ENCODE results near the gene MEOX1. TPM values are rescaled to one million over a fixed set of nuclear protein-coding genes. Genes with fewer than 3 reads are reported as not detected.

The MEOX1 gene
- total RNA-seq, 1 experiment from 2014 or later, result not detected

DNA sequence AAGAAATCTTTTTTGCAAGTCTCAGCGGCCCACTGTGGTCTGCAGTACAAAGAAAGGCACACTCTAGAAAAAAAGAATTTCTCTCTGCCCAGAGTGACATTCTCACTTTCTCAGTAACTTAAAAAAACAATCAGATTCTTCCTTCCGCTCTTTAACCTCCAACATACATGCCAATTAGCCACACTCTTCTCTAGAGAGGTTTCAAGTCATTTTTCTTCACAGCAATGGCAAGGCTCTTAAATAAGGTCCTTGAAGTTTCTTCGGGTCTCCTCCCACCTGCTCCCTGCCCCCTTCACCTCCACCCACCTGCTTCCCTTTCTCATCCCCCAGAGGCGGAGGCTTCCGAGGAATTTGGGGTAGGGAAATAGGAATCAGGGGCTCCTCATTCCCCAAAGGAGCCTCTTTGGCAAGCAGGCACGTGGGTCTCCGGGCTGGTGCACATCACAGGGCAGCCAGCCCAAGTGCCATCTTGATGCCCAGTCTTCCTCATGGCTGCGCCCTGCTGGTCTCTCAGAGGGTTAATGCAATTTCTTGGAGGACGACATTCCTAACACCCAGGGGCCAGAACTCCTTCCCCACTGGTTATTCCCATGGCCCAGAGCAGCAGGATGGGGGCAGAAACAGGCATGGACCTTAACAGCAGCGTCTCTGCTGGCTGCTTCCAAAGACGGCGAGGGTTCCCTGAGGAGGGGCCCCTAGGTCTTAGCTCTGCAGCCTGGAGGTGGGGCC is 855 bp upstream of the MEOX1 start:
- Histone ChIP-seq H4K20me1 (ENCODE audit: control insufficient read depth, insufficient read depth, insufficient read length) (no peaks in the 10 kb centered on the region), H2BK12ac (ENCODE audit: insufficient read length, low read depth, low read length) (no peak overlapping the region), H3K14ac (ENCODE audit: insufficient read depth, low read length) (no peak overlapping the region), H3K79me2 (ENCODE audit: insufficient read depth, low read length) (no peaks in the 10 kb centered on the region), H3K56ac (ENCODE audit: insufficient read length, low read depth, low read length) (no peak overlapping the region), H3K23ac (ENCODE audit: insufficient read length, low read depth, low read length) (no peak overlapping the region), H3K9ac (ENCODE audit: extremely low read depth, insufficient read length, low read length) (no peak overlapping the region), H3T11ph (ENCODE audit: low read length) (no peak overlapping the region), H2BK5ac (ENCODE audit: insufficient read length, low read length) (no peak overlapping the region), H2AFZ (ENCODE audit: low read length) (no peak overlapping the region), H3K4ac (ENCODE audit: low read depth, low read length) (no peak overlapping the region), H2BK20ac (ENCODE audit: low read depth, low read length, poor library complexity, severe bottlenecking) (no peak overlapping the region), H3K18ac (ENCODE audit: insufficient read length, low read depth, low read length) (no peak overlapping the region), H4K8ac (replicated peaks; ENCODE audit: insufficient read length, low read depth, low read length) (no peak overlapping the region), H3K4me1 (ENCODE audit: insufficient read depth, low read length) (no peaks in the 10 kb centered on the region; the same call in 1 of the 2 replicates), H2BK15ac (ENCODE audit: low read depth, low read length) (no peak overlapping the region), H2BK120ac (ENCODE audit: low read depth, low read length, poor library complexity, severe bottlenecking) (no peak overlapping the region), H3K27ac (ENCODE audit: insufficient read length, low read depth, low read length) (no peak overlapping the region), H3K23me2 (ENCODE audit: insufficient read length, low read depth, low read length, poor library complexity, severe bottlenecking) (no peaks in the 10 kb centered on the region), H4K91ac (ENCODE audit: insufficient read length, low read depth, low read length) (no peak overlapping the region), H3K27me3 (ENCODE audit: insufficient read depth, low read length) (no peaks in the 10 kb centered on the region), H3K79me1 (ENCODE audit: insufficient read depth, low read depth, low read length, poor library complexity, severe bottlenecking) (no peaks in the 10 kb centered on the region), H4K5ac (ENCODE audit: insufficient read length, low read depth, low read length) (no peak overlapping the region), H3K4me2 (ENCODE audit: insufficient read depth, insufficient read length, low read length) (no peak overlapping the region), H3K9me3 (ENCODE audit: control insufficient read depth, low read depth, low read length) (no peaks in the 10 kb centered on the region), H2AK5ac (ENCODE audit: insufficient read length, low read length) (no peak overlapping the region)
- TF ChIP-seq, protein P1, sequence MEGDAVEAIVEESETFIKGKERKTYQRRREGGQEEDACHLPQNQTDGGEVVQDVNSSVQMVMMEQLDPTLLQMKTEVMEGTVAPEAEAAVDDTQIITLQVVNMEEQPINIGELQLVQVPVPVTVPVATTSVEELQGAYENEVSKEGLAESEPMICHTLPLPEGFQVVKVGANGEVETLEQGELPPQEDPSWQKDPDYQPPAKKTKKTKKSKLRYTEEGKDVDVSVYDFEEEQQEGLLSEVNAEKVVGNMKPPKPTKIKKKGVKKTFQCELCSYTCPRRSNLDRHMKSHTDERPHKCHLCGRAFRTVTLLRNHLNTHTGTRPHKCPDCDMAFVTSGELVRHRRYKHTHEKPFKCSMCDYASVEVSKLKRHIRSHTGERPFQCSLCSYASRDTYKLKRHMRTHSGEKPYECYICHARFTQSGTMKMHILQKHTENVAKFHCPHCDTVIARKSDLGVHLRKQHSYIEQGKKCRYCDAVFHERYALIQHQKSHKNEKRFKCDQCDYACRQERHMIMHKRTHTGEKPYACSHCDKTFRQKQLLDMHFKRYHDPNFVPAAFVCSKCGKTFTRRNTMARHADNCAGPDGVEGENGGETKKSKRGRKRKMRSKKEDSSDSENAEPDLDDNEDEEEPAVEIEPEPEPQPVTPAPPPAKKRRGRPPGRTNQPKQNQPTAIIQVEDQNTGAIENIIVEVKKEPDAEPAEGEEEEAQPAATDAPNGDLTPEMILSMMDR (conservative IDR thresholded peaks at IDR 0.05), result 0 out of 3 replicates have a peak, but pooled peaks have one; percentile 13
- peak overlapping the region in 1 of 3 experiments; percentile 3; a peak in 2 of 7 replicates for H3K27ac Mint-ChIP-seq
- peaks cover 4% of the 10 kb centered on the region; the same call in 1 of the 2 replicates for H3K27me3 Mint-ChIP-seq (ENCODE audit: low read depth)
- peak overlapping the region in 1 of 2 experiments; percentile 12; a peak in 1 of 5 replicates for H3K4me3 Mint-ChIP-seq
- peaks cover 0 to 3% of the 10 kb centered on the region in 2 experiments; a peak in 1 of 5 replicates for H3K9me3 Mint-ChIP-seq
- no peaks in the 10 kb centered on the region; a peak in 1 of 7 replicates for H3K36me3 Mint-ChIP-seq (ENCODE audit: insufficient read depth in 1 of 3, low read depth in 3 of 3)
- WGBS (ENCODE audit: extremely low coverage, insufficient read length, low lambda C conversion rate), result no CpG with 5 or more reads among the region's 12 CpGs
- DNase-seq, result no peak
- peaks cover 27 to 48% of the 10 kb centered on the region in 2 experiments for H3K4me1 Mint-ChIP-seq
